Naive thymus-derived CD4-positive, alpha-beta T cell (primary cell): Measurements from ENCODE around the gene PRR7. TPM values are rescaled to one million over a fixed set of nuclear protein-coding genes. Genes with fewer than 3 reads are reported as not detected.

Experiments
- ATAC-seq: fragments of 150-1000 bp; cut with Tn5 transposase; 2 replicates; pipeline ENCODE4 v1.10.0; 2021; ENCODE audit warnings: mild to moderate bottlenecking, moderate library complexity
- CTCF ChIA-PET: fragments of 350-600 bp; sonication (Branson Sonifier 250); formaldehyde crosslinking; loops from one replicate; lab custom pipeline; 2021; ENCODE audit warnings: antibody characterized with exemption; lab: Charles Lee
- POLR2A ChIA-PET: fragments of 350-600 bp; sonication (Branson Sonifier 250); formaldehyde crosslinking; loops from one replicate; lab custom pipeline; 2021; ENCODE audit warnings: antibody characterized with exemption, inconsistent platforms; lab: Charles Lee
- DNase-seq, 9 donors: peaks; one replicate each; pipeline versions ENCODE4 v3.0.0 to v3.0.0-alpha.2; 2020 to 2022; ENCODE audit warnings: mixed read lengths in 1 of 9
- H3K27ac ChIP-seq: one replicate; pipeline ENCODE4 v1.7.0; 2013; ENCODE audit warnings: mild to moderate bottlenecking, low read depth, low read length, moderate library complexity
- H3K27me3 ChIP-seq, 2 donors: one replicate each; pipeline ENCODE4 v1.7.0; 2013; ENCODE audit warnings: low read length in 2 of 2, mild to moderate bottlenecking in 2 of 2, moderate library complexity in 2 of 2; ENCODE audit not compliant: control insufficient read depth in 2 of 2, insufficient read depth in 2 of 2
- H3K36me3 ChIP-seq, 3 experiments: 1 replicate in 2 of 3; 2 replicates in 1 of 3; pipeline ENCODE4 v1.7.0; 2013; ENCODE audit warnings: low read length in 3 of 3, mild to moderate bottlenecking in 3 of 3, moderate library complexity in 1 of 3; ENCODE audit not compliant: insufficient read depth in 3 of 3, control insufficient read depth in 2 of 3
- H3K4me1 ChIP-seq, 2 donors: one replicate each; pipeline ENCODE4 v1.7.0; 2013; ENCODE audit warnings: low read length in 2 of 2, mild to moderate bottlenecking in 2 of 2, moderate library complexity in 1 of 2; ENCODE audit not compliant: control insufficient read depth in 2 of 2, insufficient read depth in 2 of 2
- H3K4me3 ChIP-seq: 2 replicates; pipeline ENCODE4 v1.7.0; 2013; ENCODE audit warnings: mild to moderate bottlenecking, low read length
- H3K9me3 ChIP-seq, 3 experiments: 1 replicate in 2 of 3; 2 replicates in 1 of 3; pipeline ENCODE4 v1.7.0; 2013; ENCODE audit warnings: low read length in 3 of 3; ENCODE audit not compliant: control insufficient read depth in 2 of 3
- H3K27ac Mint-ChIP-seq, 9 donors: one replicate each; pipeline ENCODE4 v1.8.0; 2020 to 2022; ENCODE audit warnings: mixed read lengths in 9 of 9, mild to moderate bottlenecking in 8 of 9, moderate library complexity in 5 of 9, inconsistent platforms in 2 of 9
- H3K27me3 Mint-ChIP-seq, 5 donors: one replicate each; pipeline ENCODE4 v1.8.0; 2021 to 2022; ENCODE audit warnings: mixed read lengths in 5 of 5, mild to moderate bottlenecking in 1 of 5
- H3K36me3 Mint-ChIP-seq, 5 donors: one replicate each; pipeline ENCODE4 v1.8.0; 2020 to 2022; ENCODE audit warnings: mixed read lengths in 5 of 5, mild to moderate bottlenecking in 3 of 5, inconsistent platforms in 1 of 5
- H3K4me1 Mint-ChIP-seq, 7 donors: one replicate each; pipeline ENCODE4 v1.8.0; 2020 to 2022; ENCODE audit warnings: mixed read lengths in 7 of 7, mild to moderate bottlenecking in 3 of 7, inconsistent platforms in 1 of 7
- H3K4me3 Mint-ChIP-seq, 10 donors: one replicate each; pipeline ENCODE4 v1.8.0; 2020 to 2022; ENCODE audit warnings: mild to moderate bottlenecking in 10 of 10, mixed read lengths in 10 of 10, moderate library complexity in 6 of 10, inconsistent platforms in 2 of 10
- H3K9me3 Mint-ChIP-seq, 11 donors: one replicate each; pipeline ENCODE4 v1.8.0; 2020 to 2022; ENCODE audit warnings: mixed read lengths in 11 of 11, mild to moderate bottlenecking in 4 of 11, inconsistent platforms in 1 of 11, moderate library complexity in 1 of 11
- intact Hi-C, 2 donors: fragments of 100-400 bp; cut with micrococcal nuclease; formaldehyde crosslinking; loops; one replicate each; pipeline ENCODE4 v1.15.1; 2023
- polyA plus RNA-seq, 2 donors: library from polyadenylated mRNA; unstranded; fragments of 300-500 nt; fragmentation: Illumina TruSeq; gene quantifications; one replicate each; pipeline ENCODE4 v1.2.3, GENCODE V29; 2021
- total RNA-seq, 6 experiments: library from RNA in 5 of 6; stranded (reverse) in 5 of 6; gene quantifications; 1 replicate in 5 of 6; 2 replicates in 1 of 6; pipeline ENCODE4 v1.2.3 and lab custom pipeline; 2021 to 2026

PRR7 gene
- total and polyA plus RNA-seq, 7 experiments from 2014 or later: 6.4 to 31.8 (median 11.7) TPM

DNA sequence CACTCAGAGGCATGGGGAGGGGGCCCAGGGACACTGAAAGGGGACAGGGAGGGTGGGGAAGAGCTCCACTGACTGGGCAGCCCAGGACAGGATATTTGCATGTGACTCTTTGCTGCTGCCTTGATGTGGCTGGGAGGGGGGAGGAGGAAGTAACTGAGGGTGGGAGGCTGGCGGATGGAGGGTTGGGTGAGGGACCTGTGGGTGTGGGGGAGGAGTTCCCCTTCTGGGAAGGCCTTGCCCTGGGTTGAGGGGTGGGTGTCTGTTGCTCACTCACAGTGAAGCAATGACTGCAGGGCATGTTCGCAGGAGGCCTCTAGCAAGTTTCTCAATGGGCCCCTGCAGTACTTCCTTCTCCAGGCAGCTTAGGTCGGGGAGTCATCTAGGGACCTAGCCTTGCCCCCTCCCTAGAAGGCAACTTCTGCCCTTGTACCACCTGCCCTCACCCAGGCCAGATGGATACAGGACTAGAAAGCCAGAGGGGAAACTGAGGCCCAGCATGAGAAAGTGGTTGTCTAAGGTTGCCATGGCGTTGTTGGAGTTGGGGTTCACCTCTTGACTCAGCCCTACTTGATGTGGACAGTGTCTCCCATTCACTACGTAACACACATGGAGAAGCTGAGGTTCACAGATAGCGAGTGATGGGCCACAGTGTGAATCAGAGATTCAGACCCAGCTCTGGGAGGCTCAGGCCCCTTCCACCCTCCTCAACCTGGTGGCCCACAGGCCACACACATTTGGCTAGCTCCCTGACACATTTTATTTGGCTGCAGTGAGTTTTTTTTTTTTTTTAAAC, 17.2 kb upstream of the PRR7 start:
- Histone ChIP-seq H3K4me3 (peak overlapping the region; percentile 95), H3K27me3 (no peaks in the 10 kb centered on the region), H3K27ac (peak overlapping the region; percentile 92), H3K4me1 (peaks cover 61 to 71% of the 10 kb centered on the region in 2 donors), H3K36me3 (peaks cover 18 to 36% (median 24%) of the 10 kb centered on the region in 3 experiments), H3K9me3 (no peaks in the 10 kb centered on the region)
- POLR2A ChIA-PET: interaction anchor here (0.6 to 23.7 kb wide), 9 partner anchors 14 to 943 kb away, joined by 3 to 804 read pairs (median 7); partner anchors contain the start of genes F12, PDLIM7 and PRR7
- peaks cover 0 to 2% (median 0%) of the 10 kb centered on the region in 11 donors for H3K9me3 Mint-ChIP-seq
- CTCF ChIA-PET: interaction anchor here (0.6 to 10.3 kb wide), 9 partner anchors 10 to 262 kb away, joined by 3 to 116 read pairs (median 4); partner anchors contain the start of gene PFN3
- peaks cover 0 to 3% (median 0%) of the 10 kb centered on the region in 5 donors for H3K27me3 Mint-ChIP-seq
- peak overlapping the region; percentile 87 to 96 (median 94) for H3K4me3 Mint-ChIP-seq
- H3K36me3 Mint-ChIP-seq: peaks cover 0 to 42% (median 16%) of the 10 kb centered on the region in 5 donors
- ATAC-seq (peak; percentile 52), DNase-seq (peak; percentile 50 to 90 (median 84))
- H3K4me1 Mint-ChIP-seq: peaks cover 42 to 80% (median 68%) of the 10 kb centered on the region in 7 donors
- intact Hi-C loops: loop anchor here (1.0 to 10.0 kb wide), 5 partner anchors 16 to 1195 kb away; partner anchors contain the start of genes CLK4 (in 1 of the 2) and RNF44 (in 1 of the 2)
- peak overlapping the region; percentile 92 to 97 (median 94) for H3K27ac Mint-ChIP-seq

DNA sequence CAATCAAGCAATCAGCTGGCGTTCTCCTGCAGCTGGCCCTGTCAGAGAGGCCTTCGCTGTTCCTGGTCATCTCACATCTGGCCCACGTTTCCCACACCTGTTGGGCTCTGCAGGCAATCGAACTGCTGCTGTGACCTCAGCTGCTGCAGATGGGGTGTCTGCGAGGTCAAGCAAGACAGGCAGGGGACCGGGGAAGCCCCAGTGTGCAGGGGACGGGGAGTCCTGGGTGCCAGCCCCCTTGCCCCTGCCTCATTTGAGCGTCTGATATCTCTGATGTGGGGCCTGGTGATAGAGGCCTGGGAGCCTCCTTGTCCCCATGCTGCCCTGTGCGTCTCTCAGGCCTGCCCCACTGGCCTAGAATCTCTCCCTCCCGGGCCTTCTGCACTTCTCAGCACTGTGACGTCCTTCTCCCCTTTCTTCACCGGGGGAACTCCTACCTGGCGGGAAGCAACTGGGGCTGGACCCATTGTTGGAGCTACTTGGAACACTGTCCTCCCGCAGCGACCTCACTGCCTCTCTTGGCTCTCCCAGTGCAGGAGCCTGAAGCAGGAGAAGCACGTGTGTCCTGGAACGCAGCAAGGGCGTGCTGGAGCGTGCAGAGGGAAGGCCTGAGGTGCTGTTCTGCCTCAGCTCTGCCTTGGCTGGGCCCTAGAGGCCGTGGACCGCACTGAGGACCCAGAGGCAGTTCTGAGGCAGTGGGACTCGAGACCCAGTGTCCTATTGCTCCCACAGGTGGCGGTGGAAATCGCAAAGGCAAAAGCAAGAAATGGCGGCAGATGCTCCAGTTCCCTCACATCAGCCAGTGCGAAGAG, 16.3 kb upstream of the PRR7 start:
- DNase-seq (no peak), ATAC-seq (no peak)
- Histone ChIP-seq H3K4me3 (peak overlapping the region; percentile 95), H3K27me3 (no peaks in the 10 kb centered on the region), H3K27ac (peak overlapping the region; percentile 92), H3K36me3 (peaks cover 23 to 46% (median 24%) of the 10 kb centered on the region in 3 experiments), H3K9me3 (no peaks in the 10 kb centered on the region), H3K4me1 (peaks cover 65 to 72% of the 10 kb centered on the region in 2 donors)
- peaks cover 0 to 3% (median 0%) of the 10 kb centered on the region in 5 donors for H3K27me3 Mint-ChIP-seq
- ChIA-PET CTCF (interaction anchor here (0.6 to 10.3 kb wide), 8 partner anchors 14 to 263 kb away, joined by 3 to 116 read pairs (median 7); partner anchors contain the start of genes F12, PFN3 and PRR7), POLR2A (interaction anchor here (0.5 to 23.7 kb wide), 7 partner anchors 15 to 699 kb away, joined by 4 to 804 read pairs (median 5); partner anchors contain the start of genes F12 and PRR7)
- peak overlapping the region; percentile 87 to 96 (median 94) for H3K4me3 Mint-ChIP-seq
- intact Hi-C loops: loop anchor here in 1 of 2 donors (10.0 kb wide), 1 partner anchor 1194 kb away; the partner anchor contains the start of gene CLK4
- peak overlapping the region; percentile 92 to 97 (median 94) for H3K27ac Mint-ChIP-seq
- H3K4me1 Mint-ChIP-seq: peaks cover 39 to 83% (median 70%) of the 10 kb centered on the region in 7 donors
- H3K36me3 Mint-ChIP-seq: peaks cover 0 to 42% (median 18%) of the 10 kb centered on the region in 5 donors
- H3K9me3 Mint-ChIP-seq: peaks cover 0 to 2% (median 0%) of the 10 kb centered on the region in 11 donors

DNA sequence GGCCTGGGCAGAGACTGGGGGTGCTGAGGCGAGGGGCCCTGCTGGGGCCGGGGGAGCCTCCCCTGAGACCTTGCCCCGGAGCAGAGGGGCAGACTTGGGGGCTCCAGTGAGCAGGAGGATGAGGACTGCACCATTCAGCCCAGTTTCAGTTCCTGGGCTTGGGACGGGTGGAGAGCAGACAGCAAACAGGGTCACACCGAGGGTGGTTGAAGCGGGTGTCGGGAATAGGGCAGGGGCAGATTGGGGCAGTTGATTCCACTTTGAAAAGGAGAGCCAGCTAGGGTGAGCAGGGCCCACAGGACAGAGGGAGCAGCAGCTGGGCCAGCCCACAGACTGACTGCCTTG, 15.7 kb upstream of the PRR7 start:
- ATAC-seq (no peak), DNase-seq (no peak)
- Mint-ChIP-seq H3K36me3 (peaks cover 0 to 43% (median 18%) of the 10 kb centered on the region in 5 donors), H3K4me3 (peak overlapping the region; percentile 87 to 96 (median 94)), H3K27me3 (peaks cover 0 to 3% (median 0%) of the 10 kb centered on the region in 5 donors), H3K27ac (peak overlapping the region; percentile 91 to 97 (median 94)), H3K9me3 (peaks cover 0 to 2% (median 0%) of the 10 kb centered on the region in 11 donors), H3K4me1 (peaks cover 37 to 84% (median 66%) of the 10 kb centered on the region in 7 donors)
- intact Hi-C loops: loop anchor here in 1 of 2 donors (10.0 kb wide), 1 partner anchor 1194 kb away; the partner anchor contains the start of gene CLK4
- H3K27me3 ChIP-seq: no peaks in the 10 kb centered on the region
- peak overlapping the region; percentile 95 for H3K4me3 ChIP-seq
- H3K27ac ChIP-seq: peak overlapping the region; percentile 92
- no peaks in the 10 kb centered on the region for H3K9me3 ChIP-seq
- CTCF ChIA-PET: interaction anchor here (1.2 to 10.3 kb wide), 5 partner anchors 14 to 61 kb away, joined by 4 to 116 read pairs (median 37); partner anchors contain the start of genes F12, PFN3 and PRR7
- H3K4me1 ChIP-seq: peaks cover 66 to 67% of the 10 kb centered on the region in 2 donors
- POLR2A ChIA-PET: interaction anchor here (1.5 to 23.7 kb wide), 6 partner anchors 9 to 75 kb away, joined by 4 to 804 read pairs (median 92); partner anchors contain the start of genes F12 and PRR7
- H3K36me3 ChIP-seq: peaks cover 24 to 51% (median 24%) of the 10 kb centered on the region in 3 experiments

DNA sequence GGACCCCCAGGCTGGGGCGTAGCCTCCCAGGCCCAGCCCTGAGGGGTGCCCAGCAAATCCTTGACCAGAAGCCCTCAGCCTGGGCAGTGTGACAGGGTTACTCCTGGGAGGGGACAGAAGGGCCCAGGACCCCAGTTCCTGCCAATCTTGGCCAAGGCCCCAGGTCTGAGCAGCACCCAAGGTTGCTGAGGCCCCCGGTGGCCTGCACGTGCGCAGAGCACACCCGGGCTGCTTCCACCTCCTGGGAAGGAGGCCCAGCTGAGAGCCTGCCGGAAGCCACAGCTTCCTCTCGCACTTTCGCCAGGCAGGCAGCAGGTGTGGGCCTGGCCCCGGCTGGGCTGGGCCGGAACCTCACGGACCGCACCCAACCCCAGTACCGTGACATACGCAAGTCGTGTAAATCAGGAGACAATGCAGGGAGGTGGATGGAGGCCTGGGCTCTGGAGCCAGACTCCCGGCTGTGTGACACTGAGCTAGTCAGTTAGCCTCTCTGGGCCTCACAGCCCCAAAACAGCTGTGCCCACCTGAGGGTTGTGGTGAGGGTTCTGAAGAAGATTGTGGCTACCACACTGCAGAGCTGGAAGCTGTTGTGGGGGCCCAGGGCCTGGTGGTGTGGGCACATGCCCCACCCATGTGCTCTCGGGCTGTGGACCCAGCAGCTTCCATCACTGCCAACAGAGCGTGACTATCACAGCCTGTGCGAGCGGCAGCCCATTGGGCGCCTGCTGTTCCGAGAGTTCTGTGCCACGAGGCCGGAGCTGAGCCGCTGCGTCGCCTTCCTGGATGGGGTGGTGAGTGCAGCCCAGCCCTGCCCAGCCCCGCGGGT, 15.1 kb upstream of the PRR7 start:
- DNase-seq: peak; percentile 46 to 77 (median 73)
- intact Hi-C loops: loop anchor here in 1 of 2 donors (10.0 kb wide), 1 partner anchor 1193 kb away; the partner anchor contains the start of gene CLK4
- Histone ChIP-seq H3K4me3 (peak overlapping the region; percentile 95), H3K4me1 (peaks cover 67 to 70% of the 10 kb centered on the region in 2 donors), H3K27ac (peak overlapping the region; percentile 92), H3K36me3 (peaks cover 27 to 57% (median 27%) of the 10 kb centered on the region in 3 experiments), H3K9me3 (no peaks in the 10 kb centered on the region), H3K27me3 (no peaks in the 10 kb centered on the region)
- H3K4me1 Mint-ChIP-seq: peaks cover 37 to 87% (median 66%) of the 10 kb centered on the region in 7 donors
- H3K9me3 Mint-ChIP-seq: no peaks in the 10 kb centered on the region
- H3K27me3 Mint-ChIP-seq: no peaks in the 10 kb centered on the region
- H3K27ac Mint-ChIP-seq: peak overlapping the region; percentile 91 to 97 (median 94)
- peak overlapping the region; percentile 87 to 96 (median 94) for H3K4me3 Mint-ChIP-seq
- H3K36me3 Mint-ChIP-seq: peaks cover 0 to 43% (median 18%) of the 10 kb centered on the region in 5 donors
- CTCF ChIA-PET: interaction anchor here (1.1 to 10.3 kb wide), 9 partner anchors 10 to 69 kb away, joined by 3 to 116 read pairs (median 5); partner anchors contain the start of genes F12, PFN3 and PRR7
- POLR2A ChIA-PET: interaction anchor here (0.8 to 23.7 kb wide), 9 partner anchors 9 to 76 kb away, joined by 3 to 804 read pairs (median 5); partner anchors contain the start of genes F12 and PRR7
- peak; percentile 36 for ATAC-seq
